HG02981 (cell line): Measurements from ENCODE around the gene GLOD5.
"Not testable (repeated sequence)": the region's sequence is repeated elsewhere in the genome, so short reads cannot be mapped to it uniquely, and the experiment has no call there.

Source experiments
- ATAC-seq: cut with Tn5 transposase; IDR thresholded peaks from one replicate; pipeline ENCODE4 v1.9.1; 2021; ENCODE audit warnings: mild to moderate bottlenecking, moderate library complexity; ENCODE audit not compliant: unreplicated experiment

Gene GLOD5

DNA sequence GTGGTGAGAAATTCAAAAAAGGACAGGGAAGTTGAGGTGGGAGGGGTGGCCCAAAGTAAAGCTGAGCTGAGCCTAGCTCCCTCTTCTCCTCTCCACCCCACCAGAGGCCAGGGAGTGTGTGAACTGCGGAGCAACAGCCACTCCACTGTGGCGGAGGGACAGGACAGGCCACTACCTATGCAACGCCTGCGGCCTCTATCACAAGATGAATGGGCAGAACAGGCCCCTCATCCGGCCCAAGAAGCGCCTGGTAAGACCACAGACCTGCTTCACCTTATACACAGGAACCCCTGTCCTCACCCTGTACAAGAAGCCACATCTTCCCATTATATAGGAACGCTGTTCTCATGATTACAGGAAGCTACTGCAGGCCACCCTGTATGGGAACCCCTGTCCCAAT, 30.7 kb downstream of the GLOD5 start:
- ATAC-seq, result no peak

DNA sequence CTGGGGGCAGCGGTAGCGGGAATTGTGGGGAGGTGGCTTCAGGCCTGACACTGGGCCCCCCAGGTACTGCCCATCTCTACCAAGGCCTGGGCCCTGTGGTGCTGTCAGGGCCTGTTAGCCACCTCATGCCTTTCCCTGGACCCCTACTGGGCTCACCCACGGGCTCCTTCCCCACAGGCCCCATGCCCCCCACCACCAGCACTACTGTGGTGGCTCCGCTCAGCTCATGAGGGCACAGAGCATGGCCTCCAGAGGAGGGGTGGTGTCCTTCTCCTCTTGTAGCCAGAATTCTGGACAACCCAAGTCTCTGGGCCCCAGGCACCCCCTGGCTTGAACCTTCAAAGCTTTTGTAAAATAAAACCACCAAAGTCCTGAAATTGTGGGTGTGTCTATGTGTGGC, 32.4 kb downstream of the GLOD5 start:
- no peak for ATAC-seq

DNA sequence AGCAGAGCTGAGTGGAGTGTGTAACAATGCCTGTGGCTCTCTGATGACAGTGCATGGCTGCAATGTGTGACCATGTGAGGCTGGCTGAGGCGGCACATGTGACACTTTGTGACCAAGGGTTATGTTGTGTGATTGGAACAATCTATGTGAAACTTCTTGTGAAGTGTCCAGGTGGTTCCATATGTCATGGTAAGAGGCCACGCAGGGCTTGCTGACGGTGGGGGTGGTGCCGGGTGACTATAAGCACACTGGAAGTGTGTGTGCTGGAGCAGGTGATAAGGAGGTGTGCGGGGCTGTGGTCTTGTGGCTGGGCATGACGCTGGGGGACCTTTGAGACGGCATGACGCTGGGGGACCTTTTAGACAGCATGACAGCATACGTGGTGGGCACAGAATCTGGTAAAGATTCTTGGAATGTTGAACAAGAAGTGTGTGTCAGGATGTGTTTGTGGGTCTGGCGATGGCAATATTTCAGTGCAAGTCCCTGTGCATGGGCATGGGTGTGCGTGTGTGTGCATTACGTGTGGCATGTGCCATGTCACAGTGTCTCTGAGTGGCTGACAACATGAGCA, 32.9 kb downstream of the GLOD5 start:
- ATAC-seq, result no peak

DNA sequence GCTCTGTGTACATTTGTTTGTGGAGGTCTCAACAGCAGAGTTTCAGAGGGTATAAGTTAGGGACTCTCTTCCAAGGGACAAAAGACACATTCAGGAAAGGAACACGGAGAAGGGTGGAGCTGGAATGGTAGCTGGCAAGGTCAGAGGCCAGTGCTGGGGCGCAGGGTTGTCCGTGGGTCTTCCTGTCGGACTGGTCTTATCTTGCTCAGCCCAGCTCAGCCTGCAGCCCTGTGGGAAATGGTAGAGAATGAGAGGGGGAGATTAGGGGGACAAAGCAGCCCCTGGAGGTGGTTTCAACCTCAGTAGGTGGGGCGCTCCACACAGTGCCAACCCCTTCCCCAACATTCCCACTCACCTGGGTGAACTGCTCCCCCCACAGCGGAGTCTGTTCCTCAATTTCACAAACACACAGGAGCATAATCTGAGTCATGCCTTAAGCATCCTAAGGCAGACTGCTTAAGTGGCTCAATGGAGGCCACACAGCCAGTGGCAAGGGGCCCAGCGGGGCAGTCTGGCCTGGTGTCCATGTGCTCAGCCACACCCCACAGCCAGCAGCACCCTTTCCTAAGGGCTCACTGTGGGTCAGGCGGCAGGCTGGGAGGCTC, 33.5 kb downstream of the GLOD5 start:
- ATAC-seq, result no peak

DNA sequence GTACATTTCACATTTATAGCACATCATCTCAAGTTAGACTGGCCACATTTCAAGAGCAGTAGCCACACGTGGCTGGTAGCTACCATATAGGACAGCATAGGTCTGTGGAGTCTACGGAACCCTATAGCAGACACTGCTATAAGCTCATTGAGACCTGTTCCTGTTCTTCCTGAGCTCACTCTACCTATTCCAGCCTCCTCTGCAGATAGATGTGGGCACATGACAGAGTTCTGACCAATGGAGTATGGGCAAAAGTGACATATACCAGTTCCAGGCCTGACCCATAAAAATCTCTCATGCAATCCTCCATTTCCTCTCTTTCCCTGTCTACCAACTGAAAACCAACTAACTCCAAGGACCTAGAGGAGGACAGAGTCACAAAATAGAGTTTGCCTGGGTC, 36.8 kb downstream of the GLOD5 start:
- no peak for ATAC-seq

DNA sequence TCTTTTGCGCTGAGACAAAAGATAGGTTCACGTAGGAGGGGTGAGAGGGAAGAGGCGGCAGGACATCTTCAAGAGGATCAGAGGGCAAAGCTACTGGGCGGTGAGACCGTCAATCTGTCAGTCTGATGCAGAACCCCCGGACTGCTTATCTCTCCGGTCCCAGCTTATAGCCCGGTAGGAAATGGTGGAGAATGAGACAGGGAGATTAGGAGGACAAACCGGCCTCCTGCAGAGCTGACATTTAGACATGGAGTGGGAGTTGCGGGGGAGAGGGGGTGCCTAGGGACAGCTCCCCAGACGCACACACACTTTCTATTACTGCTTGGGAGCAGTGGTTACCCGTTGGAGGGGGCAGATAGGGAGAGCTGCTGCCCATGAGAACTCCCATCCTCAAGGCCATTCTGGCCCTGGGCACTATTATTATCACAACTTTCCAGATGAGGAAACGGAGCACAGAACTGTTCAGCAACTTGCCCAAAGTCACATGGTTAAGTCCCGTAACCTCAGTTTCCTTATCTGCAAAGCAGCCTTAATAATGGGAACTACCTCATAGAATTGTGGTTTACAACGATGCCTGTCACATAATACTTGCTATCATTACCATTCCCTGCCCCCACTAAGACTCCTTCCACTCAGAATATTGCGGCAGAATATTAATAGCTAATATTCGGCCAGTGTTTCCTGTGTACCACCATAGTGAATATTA, 39.2 kb downstream of the GLOD5 start:
- ATAC-seq, result no peak

DNA sequence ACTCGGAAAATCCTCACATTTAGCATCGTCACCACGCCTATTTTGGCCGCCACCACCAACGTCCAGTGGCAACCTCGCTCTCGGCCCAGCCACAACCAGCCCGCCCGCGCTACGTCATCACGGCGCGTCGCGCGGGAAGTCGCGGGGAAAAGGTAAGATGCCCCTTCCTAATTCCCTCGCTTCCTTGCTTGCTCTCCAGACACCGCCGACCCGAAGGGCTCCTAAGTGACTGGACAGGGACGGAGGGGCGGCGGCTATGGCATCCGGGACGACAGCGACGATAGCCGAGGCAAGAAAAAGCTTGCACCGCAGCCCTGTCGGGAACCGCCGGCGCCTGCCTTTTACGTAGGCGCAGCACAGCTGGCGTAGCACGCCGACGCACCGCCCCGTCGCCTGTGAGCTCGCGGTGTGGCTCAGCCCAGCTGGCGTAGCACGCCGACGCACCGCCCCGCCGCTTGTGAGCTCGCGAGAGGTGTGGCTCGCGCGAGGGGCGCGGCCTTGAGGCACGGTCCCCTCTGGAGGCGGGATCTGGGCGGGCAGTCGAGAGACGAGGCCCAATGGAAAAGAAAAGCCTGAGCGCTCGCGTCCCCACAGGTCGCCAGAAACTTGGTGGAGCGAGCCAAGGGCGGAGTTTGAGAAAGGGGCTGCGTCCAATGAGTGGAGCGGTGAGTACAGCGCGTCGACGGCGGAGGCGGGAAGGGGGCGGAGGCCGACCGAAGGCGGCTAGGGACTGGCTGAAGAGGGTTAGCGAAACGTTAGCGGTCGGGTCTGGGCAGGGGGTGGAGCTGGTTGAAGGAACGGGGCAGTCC, 39.9 kb downstream of the GLOD5 start, which contains the start of gene HDAC6:
HDAC6 (plus strand) TSS at position 788 of the 809 bp plus-strand sequence. CDS start 626 bp downstream, outside the sequence.
- peak; percentile 86 for ATAC-seq

DNA sequence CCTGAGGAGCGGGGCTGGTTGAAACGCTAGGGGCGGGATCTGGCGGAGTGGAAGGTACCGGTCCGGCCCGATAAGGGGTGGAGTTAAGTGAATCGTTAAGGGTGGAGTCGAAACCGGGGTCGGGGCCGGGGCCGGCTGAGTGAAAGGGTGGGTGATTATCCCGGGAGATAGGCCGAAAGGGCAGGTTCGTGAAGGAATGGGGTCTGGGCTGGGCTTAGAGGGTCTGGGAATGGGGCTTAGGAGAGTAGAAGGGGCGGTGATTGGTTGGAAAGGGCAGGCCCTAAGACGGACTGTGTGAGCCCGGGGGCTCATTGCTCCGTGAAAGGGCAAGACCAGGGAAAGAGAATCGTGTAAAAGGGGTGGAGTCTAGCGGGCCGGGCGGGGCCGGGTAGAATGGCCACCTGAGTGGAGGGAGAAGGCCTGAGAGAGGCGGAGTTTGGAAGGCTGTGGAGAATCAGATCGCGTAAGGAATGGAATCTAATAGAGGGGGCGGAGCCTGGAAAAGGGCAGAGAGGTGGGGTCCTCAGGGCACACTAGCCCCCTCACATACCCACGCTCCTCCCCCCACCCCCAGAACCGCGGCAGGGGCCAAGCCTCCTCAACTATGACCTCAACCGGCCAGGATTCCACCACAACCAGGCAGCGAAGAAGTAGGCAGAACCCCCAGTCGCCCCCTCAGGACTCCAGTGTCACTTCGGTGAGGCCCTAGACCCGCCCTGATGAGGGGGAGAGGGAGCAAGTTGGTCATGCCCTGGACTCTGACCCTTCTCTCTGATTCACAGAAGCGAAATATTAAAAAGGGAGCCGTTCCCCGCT, 40.8 kb downstream of the GLOD5 start:
- ATAC-seq, result peak; percentile 49

DNA sequence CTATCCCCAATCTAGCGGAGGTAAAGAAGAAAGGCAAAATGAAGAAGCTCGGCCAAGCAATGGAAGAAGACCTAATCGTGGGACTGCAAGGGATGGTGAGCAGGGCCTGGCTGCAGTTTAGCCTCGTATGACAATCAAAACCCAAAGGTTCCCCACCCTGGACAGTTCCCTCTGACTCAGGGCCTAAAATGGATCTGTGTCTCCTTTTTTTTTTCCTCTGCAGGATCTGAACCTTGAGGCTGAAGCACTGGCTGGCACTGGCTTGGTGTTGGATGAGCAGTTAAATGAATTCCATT, 41.3 kb downstream of the GLOD5 start:
- ATAC-seq, result no peak

DNA sequence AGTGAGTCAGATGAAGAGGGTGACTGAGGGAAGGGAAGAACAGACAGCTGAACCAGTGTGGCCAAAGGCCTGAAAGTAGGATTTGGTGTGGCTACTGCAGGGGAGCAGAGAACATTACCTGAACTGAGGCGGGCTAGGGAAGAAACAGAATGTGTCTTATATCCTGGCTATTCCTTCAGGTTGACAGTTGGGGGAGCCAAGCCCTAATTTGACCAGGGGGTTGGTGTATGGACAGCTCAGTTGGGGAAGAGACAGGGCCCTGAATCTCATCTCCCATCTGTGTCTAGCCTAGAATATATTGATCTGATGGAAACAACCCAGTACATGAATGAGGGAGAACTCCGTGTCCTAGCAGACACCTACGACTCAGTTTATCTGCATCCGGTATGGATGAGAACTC, 44.5 kb downstream of the GLOD5 start:
- no peak for ATAC-seq

DNA sequence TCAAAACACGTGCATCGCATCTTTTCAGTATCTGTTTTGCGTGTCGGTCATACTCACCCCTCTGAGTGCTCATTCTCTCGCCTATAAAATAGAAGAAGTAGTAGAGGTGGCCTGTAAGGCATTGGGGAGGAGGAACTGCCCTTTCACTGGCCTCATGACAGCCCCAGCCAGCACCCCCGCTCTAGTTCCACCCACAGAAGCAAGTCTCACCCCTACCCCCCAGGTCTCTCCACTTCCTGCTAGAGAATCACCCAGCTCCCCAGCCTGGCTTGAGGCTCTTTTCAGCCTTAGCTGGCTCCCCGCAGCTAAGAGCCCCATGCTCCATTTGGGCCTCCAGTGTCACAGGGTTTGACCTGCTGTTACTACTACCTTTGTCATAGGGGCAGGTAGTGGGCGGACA, 52.1 kb downstream of the GLOD5 start:
- no peak for ATAC-seq

DNA sequence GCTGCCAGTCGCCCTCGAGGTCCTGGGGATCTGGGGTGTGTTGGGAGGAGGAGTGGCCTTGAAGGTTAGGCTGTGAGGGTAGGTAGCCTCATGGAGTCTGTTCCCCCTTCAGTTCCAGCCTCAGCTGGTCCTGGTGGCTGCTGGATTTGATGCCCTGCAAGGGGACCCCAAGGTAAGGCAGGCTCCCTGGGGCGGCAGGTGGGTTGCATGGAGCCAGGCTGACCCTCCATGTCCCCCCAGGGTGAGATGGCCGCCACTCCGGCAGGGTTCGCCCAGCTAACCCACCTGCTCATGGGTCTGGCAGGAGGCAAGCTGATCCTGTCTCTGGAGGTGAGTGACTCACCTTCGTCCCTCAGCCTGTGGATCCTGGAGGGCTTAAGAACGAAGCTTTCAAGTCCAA, 53.2 kb downstream of the GLOD5 start:
- ATAC-seq, result no peak

DNA sequence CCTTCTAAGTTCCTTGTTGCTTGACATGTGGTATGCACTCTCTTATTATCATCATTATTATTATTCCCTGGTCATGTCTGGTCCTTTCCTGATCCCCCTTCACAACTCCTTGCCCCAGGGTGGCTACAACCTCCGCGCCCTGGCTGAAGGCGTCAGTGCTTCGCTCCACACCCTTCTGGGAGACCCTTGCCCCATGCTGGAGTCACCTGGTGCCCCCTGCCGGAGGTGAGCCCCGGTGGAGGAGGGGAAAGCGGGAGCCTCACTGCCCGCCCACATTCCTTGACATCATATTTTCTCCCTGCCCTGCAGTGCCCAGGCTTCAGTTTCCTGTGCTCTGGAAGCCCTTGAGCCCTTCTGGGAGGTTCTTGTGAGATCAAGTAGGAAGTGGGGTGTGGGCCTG, 53.7 kb downstream of the GLOD5 start:
- no peak for ATAC-seq

DNA sequence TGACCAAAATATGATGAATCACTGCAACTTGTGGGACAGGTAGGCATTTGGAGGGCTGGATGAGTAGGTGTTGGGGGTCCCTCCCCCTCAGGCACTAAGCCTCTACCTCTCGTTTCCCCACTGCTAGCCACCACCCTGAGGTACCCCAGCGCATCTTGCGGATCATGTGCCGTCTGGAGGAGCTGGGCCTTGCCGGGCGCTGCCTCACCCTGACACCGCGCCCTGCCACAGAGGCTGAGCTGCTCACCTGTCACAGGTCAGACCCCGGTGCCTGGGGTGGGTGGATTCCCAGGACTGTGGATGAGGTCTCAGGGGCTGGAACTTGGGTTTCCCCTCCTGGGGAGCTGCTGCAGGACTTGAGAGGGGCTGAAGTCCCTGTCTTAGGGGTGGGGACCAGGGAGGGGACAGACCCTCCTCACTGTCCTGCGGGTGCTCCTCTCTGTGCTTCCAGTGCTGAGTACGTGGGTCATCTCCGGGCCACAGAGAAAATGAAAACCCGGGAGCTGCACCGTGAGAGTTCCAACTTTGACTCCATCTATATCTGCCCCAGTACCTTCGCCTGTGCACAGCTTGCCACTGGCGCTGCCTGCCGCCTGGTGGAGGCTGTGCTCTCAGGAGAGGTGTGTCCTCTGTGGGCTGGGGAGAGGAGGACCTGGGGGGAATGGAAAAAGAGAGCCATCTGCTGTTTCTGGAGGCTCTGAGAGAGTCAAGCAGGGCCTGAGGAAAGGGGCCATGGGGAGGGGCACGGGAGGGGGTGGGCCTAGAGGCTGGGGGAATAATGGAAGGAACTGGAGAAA, 54.7 kb downstream of the GLOD5 start:
- no peak for ATAC-seq

DNA sequence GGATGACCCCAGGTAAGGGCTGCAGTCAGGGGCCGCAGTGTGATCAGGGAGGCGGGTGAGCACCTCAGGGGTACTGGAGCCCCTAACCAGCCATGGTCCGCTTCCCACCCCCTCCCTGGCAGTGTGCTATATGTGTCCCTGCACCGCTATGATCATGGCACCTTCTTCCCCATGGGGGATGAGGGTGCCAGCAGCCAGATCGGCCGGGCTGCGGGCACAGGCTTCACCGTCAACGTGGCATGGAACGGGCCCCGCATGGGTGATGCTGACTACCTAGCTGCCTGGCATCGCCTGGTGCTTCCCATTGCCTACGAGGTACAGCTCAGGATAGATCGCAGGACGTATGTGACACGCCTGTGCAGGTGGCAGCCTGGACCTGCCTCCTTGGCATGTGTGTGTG, 56.6 kb downstream of the GLOD5 start:
- no peak for ATAC-seq

DNA sequence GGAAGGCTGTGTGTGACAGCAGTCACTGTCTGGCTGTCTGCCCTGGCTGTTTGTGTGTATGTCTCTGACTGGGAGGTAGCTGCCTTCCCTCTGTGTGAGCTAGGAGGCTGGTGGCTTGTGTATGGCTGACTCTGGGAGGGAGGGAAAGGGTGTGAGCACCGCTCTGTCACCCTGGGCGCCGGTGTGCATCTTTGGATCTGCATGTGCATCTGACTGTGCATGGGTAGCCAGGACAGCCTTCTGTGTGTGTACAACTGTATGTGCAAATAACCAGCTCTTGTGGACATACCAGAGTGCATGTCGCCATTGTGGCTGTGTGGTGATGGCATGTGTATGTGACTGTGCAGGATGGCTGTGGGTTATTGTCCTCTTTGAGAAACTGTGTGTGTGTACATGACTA, 57.3 kb downstream of the GLOD5 start:
- ATAC-seq, result no peak

DNA sequence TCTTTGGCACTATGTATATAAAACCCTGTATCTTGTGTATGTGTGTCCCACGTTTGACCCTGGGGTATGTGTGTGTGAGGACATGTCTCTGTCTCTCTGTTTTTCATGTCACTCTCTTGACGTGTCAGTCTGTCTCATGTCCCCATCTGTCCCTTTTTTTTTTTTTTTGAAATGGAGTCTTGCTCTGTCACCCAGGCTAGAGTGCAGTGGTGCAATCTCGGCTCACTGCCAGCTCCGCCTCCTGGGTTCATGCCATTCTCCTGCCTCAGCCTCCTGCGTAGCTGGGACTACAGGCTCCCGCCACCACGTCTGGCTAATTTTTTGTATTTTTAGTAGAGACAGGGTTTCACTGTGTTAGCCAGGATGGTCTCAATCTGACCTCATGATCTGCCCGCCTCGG, 57.8 kb downstream of the GLOD5 start:
- not testable (repeated sequence) for ATAC-seq

DNA sequence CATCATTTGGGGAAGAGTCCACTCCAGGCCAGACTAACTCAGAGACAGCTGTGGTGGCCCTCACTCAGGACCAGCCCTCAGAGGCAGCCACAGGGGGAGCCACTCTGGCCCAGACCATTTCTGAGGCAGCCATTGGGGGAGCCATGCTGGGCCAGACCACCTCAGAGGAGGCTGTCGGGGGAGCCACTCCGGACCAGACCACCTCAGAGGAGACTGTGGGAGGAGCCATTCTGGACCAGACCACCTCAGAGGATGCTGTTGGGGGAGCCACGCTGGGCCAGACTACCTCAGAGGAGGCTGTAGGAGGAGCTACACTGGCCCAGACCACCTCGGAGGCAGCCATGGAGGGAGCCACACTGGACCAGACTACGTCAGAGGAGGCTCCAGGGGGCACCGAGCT, 61.5 kb downstream of the GLOD5 start:
- no peak for ATAC-seq
